ENCODE measurements around the gene SYT11.
"Not testable (repeated sequence)": the region's sequence is repeated elsewhere in the genome, so short reads cannot be mapped to it uniquely, and the experiment has no call there.

SYT11 gene, protein sequence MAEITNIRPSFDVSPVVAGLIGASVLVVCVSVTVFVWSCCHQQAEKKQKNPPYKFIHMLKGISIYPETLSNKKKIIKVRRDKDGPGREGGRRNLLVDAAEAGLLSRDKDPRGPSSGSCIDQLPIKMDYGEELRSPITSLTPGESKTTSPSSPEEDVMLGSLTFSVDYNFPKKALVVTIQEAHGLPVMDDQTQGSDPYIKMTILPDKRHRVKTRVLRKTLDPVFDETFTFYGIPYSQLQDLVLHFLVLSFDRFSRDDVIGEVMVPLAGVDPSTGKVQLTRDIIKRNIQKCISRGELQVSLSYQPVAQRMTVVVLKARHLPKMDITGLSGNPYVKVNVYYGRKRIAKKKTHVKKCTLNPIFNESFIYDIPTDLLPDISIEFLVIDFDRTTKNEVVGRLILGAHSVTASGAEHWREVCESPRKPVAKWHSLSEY

DNA sequence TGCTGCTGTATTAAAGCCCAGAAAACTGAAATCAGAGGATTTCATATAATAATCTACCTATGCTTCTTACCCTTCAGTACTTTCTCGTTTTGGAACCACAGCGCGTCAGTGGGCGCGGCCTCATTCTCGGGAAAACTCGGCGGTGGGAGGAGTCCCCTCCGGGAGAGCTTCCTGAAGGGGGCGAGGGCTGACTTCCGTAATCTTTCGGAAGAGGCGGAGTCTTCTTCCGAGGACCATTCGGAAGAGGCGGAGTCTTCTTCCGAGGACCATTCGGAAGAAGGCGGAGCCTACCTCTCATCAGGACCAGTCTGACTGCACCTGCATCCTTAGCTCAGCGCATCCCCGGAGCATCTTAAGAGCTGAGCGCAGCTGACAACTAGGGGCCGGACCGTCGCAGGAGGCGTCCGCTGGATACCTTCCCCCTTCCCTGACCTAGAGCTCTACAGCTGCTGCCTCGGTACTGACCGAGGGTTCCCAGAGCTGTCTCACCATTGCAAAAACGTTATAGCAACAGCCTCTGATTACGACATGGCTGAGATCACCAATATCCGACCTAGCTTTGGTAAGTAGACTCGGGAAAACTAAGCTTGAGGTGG, at the start of gene SYT11:
Gene SYT11, plus strand, starts transcription at position 334 of the 596 bp plus-strand sequence. Its CDS starts 195 bp downstream, at position 529.
- Histone ChIP-seq H3K36me3 (ENCODE audit: control insufficient read depth, low read depth, low read length) (peaks cover 4% of the 10 kb centered on the region), H3K4me3 (ENCODE audit: low read length) (peak within 1 kb of the TSS; percentile 48), H3K27ac (ENCODE audit: low read length) (no peak within 1 kb of the TSS), H3K4me1 (ENCODE audit: control insufficient read depth, low read depth, low read length) (no peaks in the 10 kb centered on the region), H3K9me3 (ENCODE audit: control insufficient read depth, low read depth, low read length) (no peaks in the 10 kb centered on the region), H3K27me3 (ENCODE audit: control insufficient read depth, insufficient read depth, low read length) (peaks cover 7% of the 10 kb centered on the region), H3K9ac (ENCODE audit: low read length) (no peak within 1 kb of the TSS)

DNA sequence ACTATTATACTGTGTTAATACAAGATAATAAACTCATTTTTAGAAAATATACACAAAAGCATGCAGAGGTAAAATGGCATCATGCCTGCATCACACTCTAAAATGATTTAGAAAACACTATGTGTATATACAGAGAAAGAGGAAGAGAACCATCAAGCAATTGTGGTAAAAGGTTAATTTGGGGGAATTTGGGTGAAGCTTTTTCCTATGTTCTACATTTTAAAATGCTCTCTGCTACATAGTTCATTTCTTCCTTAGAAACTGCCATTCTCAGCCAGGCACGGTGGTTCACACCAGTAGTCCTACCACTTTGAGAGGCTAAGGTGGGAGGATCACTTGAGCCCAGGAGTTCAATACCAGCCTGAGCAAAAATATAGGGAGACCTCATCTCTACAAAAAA, 46.5 kb upstream of the SYT11 start:
- H3K4me3 ChIP-seq (ENCODE audit: low read length): no peak overlapping the region
- peaks cover 34% of the 10 kb centered on the region for H3K36me3 ChIP-seq (ENCODE audit: control insufficient read depth, low read depth, low read length)
- H3K27me3 ChIP-seq (ENCODE audit: control insufficient read depth, insufficient read depth, low read length): no peaks in the 10 kb centered on the region
- no peak overlapping the region for H3K27ac ChIP-seq (ENCODE audit: low read length)
- no peaks in the 10 kb centered on the region for H3K9me3 ChIP-seq (ENCODE audit: control insufficient read depth, low read depth, low read length)
- H3K9ac ChIP-seq (ENCODE audit: low read length): no peak overlapping the region
- no peaks in the 10 kb centered on the region for H3K4me1 ChIP-seq (ENCODE audit: control insufficient read depth, low read depth, low read length)

DNA sequence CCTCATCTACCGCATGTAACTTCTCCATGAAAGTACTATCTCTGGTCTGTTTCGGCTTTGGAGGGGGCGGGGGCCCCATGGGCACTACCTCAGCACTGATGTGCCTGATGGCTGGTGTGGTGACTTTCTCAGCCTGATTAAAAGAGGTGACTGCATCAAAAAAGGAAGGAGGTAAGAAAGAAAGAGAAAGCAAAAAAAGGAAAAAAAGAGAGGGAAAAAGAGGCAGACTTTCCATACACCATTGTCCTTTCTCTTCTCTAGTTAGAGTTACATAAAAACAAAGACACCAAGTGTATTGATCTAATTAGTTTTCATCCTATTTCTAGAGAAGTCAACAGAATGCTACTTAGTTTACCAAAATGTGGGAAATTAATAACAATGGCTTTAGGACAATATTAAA, 45.7 kb upstream of the SYT11 start:
- Histone ChIP-seq H3K4me1 (ENCODE audit: control insufficient read depth, low read depth, low read length) (no peaks in the 10 kb centered on the region), H3K27me3 (ENCODE audit: control insufficient read depth, insufficient read depth, low read length) (no peaks in the 10 kb centered on the region), H3K4me3 (ENCODE audit: low read length) (no peak overlapping the region), H3K27ac (ENCODE audit: low read length) (no peak overlapping the region), H3K36me3 (ENCODE audit: control insufficient read depth, low read depth, low read length) (peaks cover 40% of the 10 kb centered on the region), H3K9ac (ENCODE audit: low read length) (no peak overlapping the region), H3K9me3 (ENCODE audit: control insufficient read depth, low read depth, low read length) (no peaks in the 10 kb centered on the region)

DNA sequence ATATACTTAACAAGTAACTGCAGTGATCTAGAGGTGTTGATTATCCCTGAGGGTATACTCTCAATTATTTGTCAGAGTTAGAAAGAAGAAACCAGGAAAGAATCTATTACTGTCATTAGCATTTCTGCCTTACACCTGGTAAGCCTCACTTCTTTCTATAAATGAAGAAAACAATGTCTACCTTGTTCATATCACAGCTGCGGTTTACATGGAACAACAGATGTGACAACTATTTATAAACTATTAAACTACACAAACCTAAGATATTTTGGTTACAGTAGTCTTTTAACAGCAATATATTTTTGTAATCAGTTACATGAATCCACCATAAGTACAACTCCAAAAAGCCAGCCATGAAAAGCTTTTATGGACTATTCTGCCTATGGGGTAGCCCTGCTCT, 43.0 kb upstream of the SYT11 start:
- no peaks in the 10 kb centered on the region for H3K27me3 ChIP-seq (ENCODE audit: control insufficient read depth, insufficient read depth, low read length)
- H3K4me3 ChIP-seq (ENCODE audit: low read length): no peak overlapping the region
- H3K9me3 ChIP-seq (ENCODE audit: control insufficient read depth, low read depth, low read length): no peaks in the 10 kb centered on the region
- no peak overlapping the region for H3K27ac ChIP-seq (ENCODE audit: low read length)
- no peaks in the 10 kb centered on the region for H3K4me1 ChIP-seq (ENCODE audit: control insufficient read depth, low read depth, low read length)
- no peak overlapping the region for H3K9ac ChIP-seq (ENCODE audit: low read length)
- H3K36me3 ChIP-seq (ENCODE audit: control insufficient read depth, low read depth, low read length): peaks cover 57% of the 10 kb centered on the region

DNA sequence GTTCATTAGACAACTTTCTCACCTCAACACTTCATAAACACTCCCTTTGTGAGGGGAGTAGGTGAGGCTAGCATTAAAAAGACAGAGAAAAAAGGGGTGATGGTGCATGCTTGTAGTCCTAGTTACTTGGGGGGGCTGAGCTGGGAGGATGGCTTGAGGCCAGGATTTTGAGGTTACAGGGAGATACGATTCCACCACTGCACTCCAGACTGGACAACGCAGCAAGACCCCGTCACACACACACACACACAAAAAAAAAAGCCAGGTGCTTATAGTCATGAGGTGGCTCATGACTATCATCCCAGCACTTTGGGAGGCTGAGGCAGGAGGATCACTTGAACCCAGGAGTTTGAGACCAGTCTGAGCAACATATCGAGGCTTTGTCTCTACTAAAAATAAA, 31.9 kb upstream of the SYT11 start:
- no peaks in the 10 kb centered on the region for H3K9me3 ChIP-seq (ENCODE audit: control insufficient read depth, low read depth, low read length)
- H3K27me3 ChIP-seq (ENCODE audit: control insufficient read depth, insufficient read depth, low read length): no peaks in the 10 kb centered on the region
- no peaks in the 10 kb centered on the region for H3K4me1 ChIP-seq (ENCODE audit: control insufficient read depth, low read depth, low read length)
- H3K9ac ChIP-seq (ENCODE audit: low read length): no peak overlapping the region
- H3K27ac ChIP-seq (ENCODE audit: low read length): no peak overlapping the region
- H3K36me3 ChIP-seq (ENCODE audit: control insufficient read depth, low read depth, low read length): peaks cover 26% of the 10 kb centered on the region
- H3K4me3 ChIP-seq (ENCODE audit: low read length): no peak overlapping the region

DNA sequence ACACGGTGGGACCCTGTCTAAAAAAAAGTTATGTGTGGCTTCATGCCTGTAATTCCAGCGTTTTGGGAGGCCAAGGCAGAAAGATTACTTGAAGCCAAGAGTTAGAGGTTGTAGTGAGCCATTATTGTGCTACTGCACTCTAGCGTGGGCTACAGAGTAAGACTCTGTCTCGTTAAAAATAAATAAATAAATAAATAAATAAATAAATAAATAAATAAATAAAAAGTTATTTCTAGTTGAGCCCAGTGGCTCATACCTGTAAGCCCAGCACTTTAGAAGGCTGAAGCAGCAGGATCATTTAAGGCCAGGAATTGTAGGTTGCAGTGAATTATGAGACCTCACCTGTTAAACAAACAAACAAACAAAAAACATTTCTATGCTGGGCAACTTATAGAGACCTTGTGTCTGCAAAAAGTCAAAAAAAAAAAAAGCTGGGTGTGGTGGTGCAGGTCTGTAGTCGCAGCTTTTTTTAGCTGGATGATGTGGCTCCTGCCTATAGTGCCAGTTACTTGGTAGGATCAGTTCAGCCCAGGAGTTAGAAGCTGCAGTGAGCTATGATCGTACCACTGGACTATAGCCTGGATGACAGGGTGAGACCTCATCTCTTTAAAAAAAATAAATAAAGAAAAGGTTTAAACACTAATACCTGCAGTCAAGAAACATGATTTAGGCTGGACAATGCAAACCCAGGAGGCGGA, 27.9 kb upstream of the SYT11 start:
- Histone ChIP-seq H3K4me3 (ENCODE audit: low read length) (no peak overlapping the region), H3K27me3 (ENCODE audit: control insufficient read depth, insufficient read depth, low read length) (no peaks in the 10 kb centered on the region), H3K27ac (ENCODE audit: low read length) (no peak overlapping the region), H3K36me3 (ENCODE audit: control insufficient read depth, low read depth, low read length) (peaks cover 6% of the 10 kb centered on the region), H3K9ac (ENCODE audit: low read length) (no peak overlapping the region), H3K9me3 (ENCODE audit: control insufficient read depth, low read depth, low read length) (no peaks in the 10 kb centered on the region), H3K4me1 (ENCODE audit: control insufficient read depth, low read depth, low read length) (peaks cover 4% of the 10 kb centered on the region)

DNA sequence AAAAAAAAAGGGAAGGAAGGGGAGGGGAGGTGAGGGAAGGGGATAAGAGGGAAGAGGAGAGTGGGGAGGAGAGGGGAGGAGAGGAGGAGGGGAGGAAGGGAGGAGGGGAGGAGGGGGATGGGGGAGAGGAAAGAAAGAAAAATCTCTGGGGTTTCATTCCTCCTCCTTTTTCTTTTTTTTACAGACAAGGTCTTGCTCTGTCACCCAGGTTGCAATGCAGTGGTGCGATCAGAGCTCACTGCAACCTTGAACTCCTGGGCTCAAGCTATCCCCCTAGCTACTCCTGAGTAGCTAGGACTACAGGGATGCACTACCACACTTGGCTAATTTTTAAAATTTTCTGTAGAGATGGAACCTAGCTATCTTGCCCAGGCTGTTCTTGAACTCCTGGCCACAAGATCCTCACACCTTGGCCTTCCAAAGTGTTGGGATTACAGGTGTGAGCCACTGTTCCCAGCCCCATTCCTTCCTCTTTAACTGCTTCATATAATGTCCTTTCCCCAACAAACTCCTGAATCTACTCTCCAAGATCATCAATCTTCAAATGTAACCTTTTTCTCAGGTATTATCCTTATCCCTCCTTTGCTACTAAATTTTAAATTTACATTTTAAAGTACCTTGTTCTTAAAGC, 25.6 kb upstream of the SYT11 start:
- H3K9ac ChIP-seq (ENCODE audit: low read length): no peak overlapping the region
- H3K4me1 ChIP-seq (ENCODE audit: control insufficient read depth, low read depth, low read length): peaks cover 4% of the 10 kb centered on the region
- no peak overlapping the region for H3K27ac ChIP-seq (ENCODE audit: low read length)
- H3K36me3 ChIP-seq (ENCODE audit: control insufficient read depth, low read depth, low read length): peaks cover 4% of the 10 kb centered on the region
- H3K27me3 ChIP-seq (ENCODE audit: control insufficient read depth, insufficient read depth, low read length): no peaks in the 10 kb centered on the region
- no peak overlapping the region for H3K4me3 ChIP-seq (ENCODE audit: low read length)
- H3K9me3 ChIP-seq (ENCODE audit: control insufficient read depth, low read depth, low read length): no peaks in the 10 kb centered on the region

DNA sequence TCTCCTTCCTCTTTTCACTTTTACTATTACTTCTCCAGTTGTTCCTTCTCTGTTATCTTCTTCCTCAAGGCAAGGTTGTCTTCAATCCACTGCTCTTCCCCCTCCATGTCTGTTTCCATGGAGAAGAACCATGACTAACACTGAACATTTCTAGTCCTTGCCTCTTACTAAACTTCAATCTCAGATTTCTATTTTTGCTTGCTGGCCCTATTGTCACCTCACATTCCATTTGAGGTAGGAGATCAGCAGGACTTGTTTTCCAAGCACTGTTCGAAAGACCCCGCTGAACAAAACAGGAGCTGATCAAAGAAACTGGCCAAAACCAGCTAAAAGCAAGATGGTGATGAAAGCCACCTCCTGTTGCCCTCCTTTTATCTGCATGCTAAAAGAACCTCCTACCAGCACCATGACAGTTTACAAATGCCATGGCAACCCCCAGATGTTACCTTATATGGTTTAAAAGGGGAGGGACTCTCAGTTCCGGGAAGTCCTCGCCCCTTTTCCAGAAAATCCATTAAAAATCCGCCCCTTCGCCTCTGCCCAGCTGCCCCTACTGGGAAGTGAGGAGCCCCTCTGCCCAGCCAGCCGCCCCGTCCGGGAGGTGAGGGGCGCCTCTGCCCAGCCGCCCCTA, 25.0 kb upstream of the SYT11 start:
- Histone ChIP-seq H3K27ac (ENCODE audit: low read length) (peak overlapping the region; percentile 25), H3K9me3 (ENCODE audit: control insufficient read depth, low read depth, low read length) (no peaks in the 10 kb centered on the region), H3K9ac (ENCODE audit: low read length) (no peak overlapping the region)

DNA sequence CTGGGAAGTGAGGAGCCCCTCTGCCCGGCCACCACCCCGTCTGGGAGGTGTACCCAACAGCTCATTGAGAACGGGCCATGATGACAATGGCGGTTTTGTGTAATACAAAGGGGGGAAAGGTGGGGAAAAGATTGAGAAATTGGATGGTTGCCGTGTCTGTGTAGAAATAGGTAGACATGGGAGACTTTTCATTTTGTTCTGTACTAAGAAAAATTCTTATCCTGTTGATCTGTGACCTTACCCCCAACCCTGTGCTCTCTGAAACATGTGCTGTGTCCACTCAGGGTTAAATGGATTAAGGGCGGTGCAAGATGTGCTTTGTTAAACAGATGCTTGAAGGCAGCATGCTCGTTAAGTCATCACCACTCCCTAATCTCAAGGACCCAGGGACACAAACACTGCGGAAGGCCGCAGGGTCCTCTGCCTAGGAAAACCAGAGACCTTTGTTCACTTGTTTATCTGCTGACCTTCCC, 24.4 kb upstream of the SYT11 start:
- not testable (repeated sequence) for H3K4me3 ChIP-seq (ENCODE audit: low read length); H3K36me3 ChIP-seq (ENCODE audit: control insufficient read depth, low read depth, low read length); H3K9me3 ChIP-seq (ENCODE audit: control insufficient read depth, low read depth, low read length); H3K4me1 ChIP-seq (ENCODE audit: control insufficient read depth, low read depth, low read length); H3K9ac ChIP-seq (ENCODE audit: low read length); H3K27me3 ChIP-seq (ENCODE audit: control insufficient read depth, insufficient read depth, low read length); H3K27ac ChIP-seq (ENCODE audit: low read length)

More for the DNA sequence above, 25.0 kb upstream of the SYT11 start:
- Histone ChIP-seq H3K4me1 (ENCODE audit: control insufficient read depth, low read depth, low read length) (peaks cover 4% of the 10 kb centered on the region), H3K36me3 (ENCODE audit: control insufficient read depth, low read depth, low read length) (peaks cover 4% of the 10 kb centered on the region), H3K27me3 (ENCODE audit: control insufficient read depth, insufficient read depth, low read length) (no peaks in the 10 kb centered on the region), H3K4me3 (ENCODE audit: low read length) (no peak overlapping the region)

DNA sequence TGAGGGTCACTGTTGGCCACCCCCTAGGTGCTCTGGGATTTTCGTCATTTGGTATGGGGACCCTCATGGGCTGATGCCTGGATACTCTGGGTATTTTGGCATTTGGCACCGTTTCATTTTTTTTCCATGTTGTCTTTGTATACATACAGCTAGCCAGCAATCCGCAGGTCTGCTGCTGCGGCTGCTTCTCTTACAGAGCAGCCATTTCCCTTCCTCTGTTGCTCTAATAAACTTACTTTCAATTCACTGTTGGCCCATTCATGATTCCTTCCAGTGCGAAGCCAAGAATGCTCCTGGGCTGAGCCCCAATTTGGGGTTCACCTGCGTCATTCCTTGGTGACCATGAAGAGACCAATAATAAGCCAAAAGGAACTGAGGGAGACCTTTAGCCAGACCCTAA, 23.8 kb upstream of the SYT11 start:
- Histone ChIP-seq H3K4me3 (ENCODE audit: low read length) (no peak overlapping the region), H3K36me3 (ENCODE audit: control insufficient read depth, low read depth, low read length) (peaks cover 4% of the 10 kb centered on the region), H3K27me3 (ENCODE audit: control insufficient read depth, insufficient read depth, low read length) (no peaks in the 10 kb centered on the region), H3K9me3 (ENCODE audit: control insufficient read depth, low read depth, low read length) (no peaks in the 10 kb centered on the region), H3K27ac (ENCODE audit: low read length) (no peak overlapping the region), H3K4me1 (ENCODE audit: control insufficient read depth, low read depth, low read length) (peaks cover 4% of the 10 kb centered on the region), H3K9ac (ENCODE audit: low read length) (no peak overlapping the region)

DNA sequence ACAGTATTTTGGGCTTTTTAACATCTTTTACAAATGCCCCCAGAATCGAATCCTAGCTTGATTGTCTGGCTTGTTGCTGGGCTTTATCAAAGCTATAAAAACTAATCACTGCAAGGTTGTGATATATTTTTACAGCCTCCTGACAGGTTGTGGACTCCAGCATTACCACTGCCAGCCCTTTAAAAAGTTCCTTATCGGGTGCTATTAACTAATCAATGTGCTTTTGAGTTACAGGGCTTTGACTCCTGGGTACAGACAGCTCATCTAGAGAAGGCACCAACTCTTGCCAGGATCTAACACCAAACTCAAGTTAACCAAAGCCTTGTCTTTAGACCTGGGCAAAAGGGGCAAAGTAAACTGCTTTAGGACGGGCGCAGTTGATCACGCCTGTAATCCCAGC, 19.0 kb upstream of the SYT11 start:
- H3K9ac ChIP-seq (ENCODE audit: low read length): no peak overlapping the region

More for the DNA sequence above, 19.0 kb upstream of the SYT11 start:
- Histone ChIP-seq H3K27me3 (ENCODE audit: control insufficient read depth, insufficient read depth, low read length) (no peaks in the 10 kb centered on the region), H3K4me3 (ENCODE audit: low read length) (no peak overlapping the region), H3K4me1 (ENCODE audit: control insufficient read depth, low read depth, low read length) (no peaks in the 10 kb centered on the region), H3K9me3 (ENCODE audit: control insufficient read depth, low read depth, low read length) (no peaks in the 10 kb centered on the region), H3K36me3 (ENCODE audit: control insufficient read depth, low read depth, low read length) (peaks cover 17% of the 10 kb centered on the region), H3K27ac (ENCODE audit: low read length) (no peak overlapping the region)
